Testis (tissue), 3 donors: ENCODE results near the gene CCDC178. TPM values are rescaled to one million over a fixed set of nuclear protein-coding genes. Genes with fewer than 3 reads are reported as not detected.
A peak's percentile ranks its signal among the peaks of the same experiment; 100 is the strongest.
"Not testable (repeated sequence)": the region's sequence is repeated elsewhere in the genome, so short reads cannot be mapped to it uniquely, and the experiment has no call there.

Source experiments
- DNase-seq: peaks from one replicate; pipeline ENCODE4 v3.0.0-alpha.2; 2019
- H3K27ac ChIP-seq, 2 donors: fragments of 200-600 bp; sonication (generic); one replicate each; pipeline ENCODE4 v1.5.1; 2019
- H3K27me3 ChIP-seq: fragments of 200-600 bp; sonication (generic); one replicate; pipeline ENCODE4 v1.5.1; 2019
- H3K36me3 ChIP-seq: fragments of 200-600 bp; sonication (generic); one replicate; pipeline ENCODE4 v1.5.1; 2017; ENCODE audit warnings: low read depth; ENCODE audit errors: missing control alignments
- H3K4me1 ChIP-seq: fragments of 200-600 bp; sonication (generic); one replicate; pipeline ENCODE4 v1.5.1; 2019
- H3K4me3 ChIP-seq, 2 donors: fragments of 200-600 bp; sonication (generic); one replicate each; pipeline ENCODE4 v1.5.1; 2017 to 2019
- H3K9me3 ChIP-seq: fragments of 200-600 bp; sonication (generic); one replicate; pipeline ENCODE4 v1.5.1; 2017
- POLR2A ChIP-seq: fragments of 450-650 bp; IDR thresholded peaks from one replicate; pipeline ENCODE4 v1.6.1; 2017; ENCODE audit warnings: antibody characterized with exemption, mild to moderate bottlenecking, moderate library complexity
- WGBS, 2 donors: methylation state at CpG; one replicate each; pipeline ENCODE4 v1.1.5; 2018; 5-methylcytosine and 5-hydroxymethylcytosine counted together
- intact Hi-C: fragments of 100-400 bp; cut with DNase I; formaldehyde crosslinking; loops from one replicate; pipeline ENCODE4 v1.15.1; 2023; ENCODE audit warnings: low total_unique reads
- polyA plus RNA-seq: library from polyadenylated mRNA; stranded (reverse); fragments of 350-450 nt; fragmentation: Illumina TruSeq; extraction: RNeasy Lipid Tissue Mini Kit (QIAGEN cat#74804); gene quantifications from one replicate; pipeline ENCODE4 v1.2.3, GENCODE V29; 2014; ENCODE audit warnings: low read depth, low replicate concordance; ENCODE audit not compliant: insufficient read depth
- total RNA-seq, 2 donors: library from RNA; depleted of rRNA; stranded (reverse); fragments of >200 nt; gene quantifications; one replicate each; pipeline ENCODE4 v1.2.3, GENCODE V29; 2016
- TF ChIP-seq, protein P1 (sequence below), 3 experiments: fragments of 450-650 bp in 2 of 3; fragments of 200-600 bp in 1 of 3; sonication (generic) in 1 of 3; IDR thresholded peaks; one replicate each; pipeline ENCODE4 v1.5.1; 2016 to 2019; ENCODE audit warnings: antibody characterized with exemption in 3 of 3, mild to moderate bottlenecking in 2 of 3, moderate library complexity in 1 of 3

CCDC178 gene
- total and polyA plus RNA-seq, 3 donors from 2014 or later = 8.6 to 17.5 (median 10.2) TPM

GRCh38 chr18:33152376-33152775, 288.1 kb downstream of the CCDC178 start:
- intact Hi-C loops = no loop called here
- H3K4me3 ChIP-seq = no peak overlapping the region
- 64 to 83% methylated on average over 1 of the region's 1 CpG for whole genome bisulfite sequencing, 2 donors
- DNase-seq = no peak
- H3K36me3 ChIP-seq = no peaks in the 10 kb centered on the region
- no peaks in the 10 kb centered on the region for H3K4me1 ChIP-seq
- H3K9me3 ChIP-seq = no peaks in the 10 kb centered on the region
- H3K27ac ChIP-seq = no peak overlapping the region
- TF ChIP-seq POLR2A = no peak
- TF ChIP-seq, protein P1, sequence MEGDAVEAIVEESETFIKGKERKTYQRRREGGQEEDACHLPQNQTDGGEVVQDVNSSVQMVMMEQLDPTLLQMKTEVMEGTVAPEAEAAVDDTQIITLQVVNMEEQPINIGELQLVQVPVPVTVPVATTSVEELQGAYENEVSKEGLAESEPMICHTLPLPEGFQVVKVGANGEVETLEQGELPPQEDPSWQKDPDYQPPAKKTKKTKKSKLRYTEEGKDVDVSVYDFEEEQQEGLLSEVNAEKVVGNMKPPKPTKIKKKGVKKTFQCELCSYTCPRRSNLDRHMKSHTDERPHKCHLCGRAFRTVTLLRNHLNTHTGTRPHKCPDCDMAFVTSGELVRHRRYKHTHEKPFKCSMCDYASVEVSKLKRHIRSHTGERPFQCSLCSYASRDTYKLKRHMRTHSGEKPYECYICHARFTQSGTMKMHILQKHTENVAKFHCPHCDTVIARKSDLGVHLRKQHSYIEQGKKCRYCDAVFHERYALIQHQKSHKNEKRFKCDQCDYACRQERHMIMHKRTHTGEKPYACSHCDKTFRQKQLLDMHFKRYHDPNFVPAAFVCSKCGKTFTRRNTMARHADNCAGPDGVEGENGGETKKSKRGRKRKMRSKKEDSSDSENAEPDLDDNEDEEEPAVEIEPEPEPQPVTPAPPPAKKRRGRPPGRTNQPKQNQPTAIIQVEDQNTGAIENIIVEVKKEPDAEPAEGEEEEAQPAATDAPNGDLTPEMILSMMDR (IDR thresholded peaks at IDR 0.05) = no peak
- no peaks in the 10 kb centered on the region for H3K27me3 ChIP-seq

DNA sequence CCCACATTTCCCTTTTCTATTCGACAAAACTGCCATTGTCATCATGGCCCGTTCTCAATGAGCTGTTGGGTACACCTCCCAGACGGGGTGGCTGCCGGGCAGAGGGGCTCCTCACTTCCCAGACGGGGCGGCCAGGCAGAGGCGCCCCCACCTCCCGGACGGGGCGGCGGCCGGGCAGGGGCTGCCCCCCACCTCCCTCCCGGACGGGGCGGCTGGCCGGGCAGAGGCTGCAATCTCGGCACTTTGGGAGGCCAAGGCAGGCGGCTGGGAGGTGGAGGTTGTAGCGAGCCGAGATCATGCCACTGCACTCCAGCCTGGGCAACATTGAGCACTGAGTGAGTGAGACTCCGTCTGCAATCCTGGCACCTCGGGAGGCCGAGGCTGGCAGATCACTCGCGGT, 292.7 kb downstream of the CCDC178 start:
- H3K27me3 ChIP-seq, H3K27ac ChIP-seq, H3K36me3 ChIP-seq, H3K9me3 ChIP-seq, intact Hi-C loops, DNase-seq, H3K4me1 ChIP-seq: not testable (repeated sequence)
- H3K4me3 ChIP-seq = peak overlapping the region in 1 of 2 donors; percentile 13
- 74 to 93% methylated on average over 14 to 25 of the region's 25 CpGs for WGBS, 2 donors

DNA sequence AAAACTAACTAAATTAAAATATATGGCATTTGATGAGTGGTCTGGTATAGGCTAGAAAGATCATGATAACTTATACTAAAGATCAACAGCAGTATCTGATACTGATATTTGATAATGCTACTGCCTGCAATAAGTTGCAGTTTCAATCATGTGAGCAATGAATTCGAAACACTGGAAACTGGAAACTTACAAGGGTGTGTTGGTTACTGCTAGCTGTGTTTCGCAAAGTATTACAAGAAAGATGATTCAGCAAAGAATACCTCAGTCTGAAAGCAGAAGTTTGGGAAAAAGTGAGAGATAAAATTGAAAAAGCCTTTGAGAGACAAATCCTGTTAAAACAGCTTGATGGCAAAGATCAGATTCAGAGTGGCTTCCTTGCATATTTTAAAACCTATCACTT, 294.5 kb downstream of the CCDC178 start:
- TF ChIP-seq, protein P1 (IDR thresholded peaks at IDR 0.05) = no peak
- no peak for TF ChIP-seq POLR2A
- 82 to 87% methylated on average over 2 of the region's 2 CpGs for WGBS, 2 donors
- H3K4me1 ChIP-seq = no peaks in the 10 kb centered on the region
- H3K9me3 ChIP-seq = no peaks in the 10 kb centered on the region
- intact Hi-C loops = no loop called here
- H3K27ac ChIP-seq = no peak overlapping the region
- H3K4me3 ChIP-seq = no peak overlapping the region
- H3K27me3 ChIP-seq = no peaks in the 10 kb centered on the region
- no peak for DNase-seq
- no peaks in the 10 kb centered on the region for H3K36me3 ChIP-seq

- intact Hi-C loops = no loop called here
- WGBS, 2 donors = 57 to 62% methylated on average over 2 of the region's 2 CpGs
- Histone ChIP-seq H3K9me3 (no peaks in the 10 kb centered on the region), H3K27ac (no peak overlapping the region), H3K4me3 (no peak overlapping the region), H3K36me3 (no peaks in the 10 kb centered on the region), H3K27me3 (no peaks in the 10 kb centered on the region), H3K4me1 (no peaks in the 10 kb centered on the region)
- no peak for DNase-seq
- no peak for TF ChIP-seq POLR2A
- TF ChIP-seq, protein P1 (IDR thresholded peaks at IDR 0.05) = no peak
Measured at GRCh38 chr18:33135951-33136660, 304.4 kb downstream of the CCDC178 start.

- intact Hi-C loops = no loop called here
- DNase-seq = no peak
- H3K4me1 ChIP-seq = no peaks in the 10 kb centered on the region
Measured at GRCh38 chr18:33132657-33133056, 307.9 kb downstream of the CCDC178 start.

More at GRCh38 chr18:33132657-33133056, 307.9 kb downstream of the CCDC178 start:
- 71 to 76% methylated on average over 2 of the region's 2 CpGs for WGBS, 2 donors
- H3K36me3 ChIP-seq = no peaks in the 10 kb centered on the region
- no peak overlapping the region for H3K4me3 ChIP-seq
- H3K27ac ChIP-seq = no peak overlapping the region
- H3K27me3 ChIP-seq = no peaks in the 10 kb centered on the region
- H3K9me3 ChIP-seq = no peaks in the 10 kb centered on the region
- no peak for TF ChIP-seq POLR2A
- TF ChIP-seq, protein P1 (IDR thresholded peaks at IDR 0.05) = no peak
